Lung (tissue), 12 donors: ENCODE data around the gene IFT172. TPM values are rescaled to one million over a fixed set of nuclear protein-coding genes. Genes with fewer than 3 reads are reported as not detected.

ENCODE experiments used
- ATAC-seq: fragments of 200-7000 bp; cut with Tn5 transposase; one replicate; pipeline ENCODE4 v1.9.1; 2020; ENCODE audit warnings: moderate number of reproducible peaks; ENCODE audit not compliant: insufficient read depth, low FRiP score
- DNase-seq, 3 donors: peaks; one replicate each; pipeline ENCODE4 v3.0.0-alpha.2; 2013 to 2017
- H3K27ac ChIP-seq, 2 donors: one replicate each; pipeline ENCODE4 v1.5.1; 2013; ENCODE audit warnings: mild to moderate bottlenecking in 2 of 2, moderate library complexity in 2 of 2, control low read depth in 1 of 2, inconsistent platforms in 1 of 2, low read depth in 1 of 2, low read length in 1 of 2
- H3K27me3 ChIP-seq, 3 donors: one replicate each; pipeline ENCODE4 v1.5.1; 2013; ENCODE audit warnings: low read length in 2 of 3; ENCODE audit not compliant: control insufficient read depth in 3 of 3, insufficient read depth in 3 of 3
- H3K36me3 ChIP-seq, 4 donors: one replicate each; pipeline ENCODE4 v1.5.1; 2013; ENCODE audit warnings: low read length in 4 of 4, mild to moderate bottlenecking in 1 of 4, moderate library complexity in 1 of 4; ENCODE audit not compliant: control insufficient read depth in 4 of 4, insufficient read depth in 4 of 4
- H3K4me1 ChIP-seq, 5 donors: one replicate each; pipeline ENCODE4 v1.5.1; 2013; ENCODE audit warnings: low read length in 5 of 5, mild to moderate bottlenecking in 2 of 5, moderate library complexity in 1 of 5; ENCODE audit not compliant: control insufficient read depth in 5 of 5, insufficient read depth in 5 of 5
- H3K4me3 ChIP-seq: one replicate; pipeline ENCODE4 v1.5.1; 2013; ENCODE audit warnings: mild to moderate bottlenecking, control low read depth, moderate library complexity
- H3K9ac ChIP-seq, 2 donors: one replicate each; pipeline ENCODE4 v1.5.1; 2013; ENCODE audit warnings: low read length in 2 of 2, control low read depth in 1 of 2; ENCODE audit not compliant: insufficient read depth in 1 of 2
- H3K9me3 ChIP-seq, 4 donors: one replicate each; pipeline ENCODE4 v1.5.1; 2013; ENCODE audit warnings: low read length in 3 of 4, mild to moderate bottlenecking in 1 of 4, moderate library complexity in 1 of 4; ENCODE audit not compliant: control insufficient read depth in 4 of 4, insufficient read depth in 3 of 4
- CTCF ChIP-seq: IDR thresholded peaks from 2 replicates; pipeline ENCODE4 v1.5.1; 2012; ENCODE audit warnings: mild to moderate bottlenecking; ENCODE audit errors: control extremely low read depth, extremely low read depth
- WGBS, 2 donors: extraction: QIAGEN DNeasy Blood & Tissue Kit; methylation state at CpG; one replicate each; pipeline ENCODE4 v1.1.7; 2013; 5-methylcytosine and 5-hydroxymethylcytosine counted together
- polyA plus RNA-seq, 2 donors: library from polyadenylated mRNA; stranded (reverse); fragments of 200-250 nt; gene quantifications; one replicate each; pipeline ENCODE4 v1.2.1, GENCODE V29; 2013
- total RNA-seq, 2 donors: library from RNA; depleted of rRNA in 1 of 2; stranded (reverse); fragments of >200 nt in 1 of 2; gene quantifications; one replicate each; pipeline ENCODE4 v1.2.1, GENCODE V29; 2014 to 2021
- donor health status: control.
- donor health status: control.
- donor health status: Bipolar disorder and iron deficiency.
- donor health status: healthy.
- donor health status: DM: yes; HTN: yes; CAD: no.

Gene IFT172
- total and polyA plus RNA-seq, 4 donors, result 17.8 to 52.2 (median 35.6) TPM

- DNase-seq (no peak), ATAC-seq (no peak)
- no peak for TF ChIP-seq CTCF
- H3K9me3 ChIP-seq, result no peaks in the 10 kb centered on the region
- peaks cover 0 to 9% (median 0%) of the 10 kb centered on the region in 5 donors for H3K4me1 ChIP-seq
- H3K36me3 ChIP-seq, result no peaks in the 10 kb centered on the region
- 72 to 76% methylated on average over 4 of the region's 4 CpGs for WGBS, 2 donors
- peaks cover 0 to 4% (median 0%) of the 10 kb centered on the region in 3 donors for H3K27me3 ChIP-seq
- no peak overlapping the region for H3K4me3 ChIP-seq
- no peak overlapping the region for H3K27ac ChIP-seq
- H3K9ac ChIP-seq, result no peak overlapping the region
Observed at GRCh38 chr2:27497288-27497627, 7.7 kb upstream of the IFT172 start.

GRCh38 chr2:27496357-27497287 lies 7.1 kb upstream of the IFT172 start, which contains the start of gene GCKR:
TSS of gene GCKR (plus strand) at chr2:27496839. CDS start at chr2:27496905, 66 bp downstream.
- 62 to 73% methylated on average over 12 of the region's 12 CpGs for WGBS, 2 donors

GRCh38 chr2:27495840-27496356 lies 6.4 kb upstream of the IFT172 start:
- Histone ChIP-seq H3K27me3 (peaks cover 0 to 4% (median 0%) of the 10 kb centered on the region in 3 donors), H3K27ac (no peak overlapping the region), H3K36me3 (no peaks in the 10 kb centered on the region), H3K4me3 (no peak overlapping the region), H3K9ac (peak overlapping the region in 1 of 2 donors; percentile 79), H3K9me3 (no peaks in the 10 kb centered on the region), H3K4me1 (peaks cover 0 to 9% (median 0%) of the 10 kb centered on the region in 5 donors)
- no peak for TF ChIP-seq CTCF
- no peak for ATAC-seq
- WGBS, 2 donors, result 65 to 70% methylated on average over 4 of the region's 4 CpGs
- DNase-seq, result peak in 1 of 3 donors; percentile 7

More at GRCh38 chr2:27496357-27497287, 7.1 kb upstream of the IFT172 start, which contains the start of gene GCKR:
- no peak within 1 kb of the TSS for H3K4me3 ChIP-seq
- no peaks in the 10 kb centered on the region for H3K9me3 ChIP-seq
- peak in 2 of 3 donors; percentile 16 to 29 for DNase-seq
- H3K27ac ChIP-seq, result no peak within 1 kb of the TSS
- no peak for TF ChIP-seq CTCF
- no peaks in the 10 kb centered on the region for H3K36me3 ChIP-seq
- no peak for ATAC-seq
- peaks cover 0 to 4% (median 0%) of the 10 kb centered on the region in 3 donors for H3K27me3 ChIP-seq
- H3K9ac ChIP-seq, result peak within 1 kb of the TSS in 1 of 2 donors; percentile 79
- peaks cover 0 to 9% (median 0%) of the 10 kb centered on the region in 5 donors for H3K4me1 ChIP-seq
